Smooth muscle cell (in vitro differentiated cells): ENCODE results near the gene PLPP3. TPM values are rescaled to one million over a fixed set of nuclear protein-coding genes. Genes with fewer than 3 reads are reported as not detected.

Experiments
- DNase-seq: peaks from one replicate; lab custom pipeline; 2025; ENCODE audit not compliant: unreplicated experiment; lab: John Stamatoyannopoulos, UW
- H2AFZ ChIP-seq: fragments of 200-600 bp; sonication (generic); 2 replicates; pipeline ENCODE4 v1.6.0; 2016; ENCODE audit warnings: antibody characterized with exemption, low read depth, mild to moderate bottlenecking
- H3F3A ChIP-seq: fragments of 200-600 bp; sonication (generic); 2 replicates; pipeline ENCODE4 v1.6.0; 2017; ENCODE audit warnings: antibody characterized with exemption, low read depth
- H3K27ac ChIP-seq: fragments of 200-600 bp; sonication (generic); 2 replicates; pipeline ENCODE4 v1.5.1; 2016; ENCODE audit warnings: low read depth, mild to moderate bottlenecking
- H3K27me3 ChIP-seq: fragments of 200-600 bp; sonication (generic); 2 replicates; pipeline ENCODE4 v1.6.1; 2016; ENCODE audit warnings: low read depth, mild to moderate bottlenecking
- H3K36me3 ChIP-seq: fragments of 200-600 bp; sonication (generic); 2 replicates; pipeline ENCODE4 v1.5.1; 2016; ENCODE audit warnings: low read depth
- H3K4me1 ChIP-seq: fragments of 200-600 bp; sonication (generic); 2 replicates; pipeline ENCODE4 v1.5.1; 2016; ENCODE audit warnings: low read depth
- H3K4me2 ChIP-seq: fragments of 200-600 bp; sonication (generic); 2 replicates; pipeline ENCODE4 v1.6.0; 2016; ENCODE audit warnings: mild to moderate bottlenecking
- H3K4me3 ChIP-seq: fragments of 200-600 bp; sonication (generic); 2 replicates; pipeline ENCODE4 v1.5.1; 2016; ENCODE audit warnings: mild to moderate bottlenecking
- H3K79me2 ChIP-seq: fragments of 200-600 bp; sonication (generic); 2 replicates; pipeline ENCODE4 v1.6.0; 2016; ENCODE audit warnings: low read depth, mild to moderate bottlenecking
- H3K9ac ChIP-seq: fragments of 200-600 bp; sonication (generic); 2 replicates; pipeline ENCODE4 v1.6.0; 2016; ENCODE audit warnings: low read depth
- H3K9me3 ChIP-seq: fragments of 200-600 bp; sonication (generic); replicated peaks from 2 replicates; pipeline ENCODE4 v1.5.1; 2016; ENCODE audit warnings: low read depth
- H4K20me1 ChIP-seq: fragments of 200-600 bp; sonication (generic); 2 replicates; pipeline ENCODE4 v1.6.0; 2016; ENCODE audit warnings: low read depth
- WGBS: methylation state at CpG from one replicate; pipeline ENCODE4 v1.1.7; 2016; ENCODE audit warnings: low lambda C conversion rate; 5-methylcytosine and 5-hydroxymethylcytosine counted together
- polyA plus RNA-seq: library from polyadenylated mRNA; unstranded; fragments of >200 nt; fragmentation: Nextera tagmentation; extraction: Ambion mirVana; gene quantifications from 2 replicates; pipeline ENCODE4 v1.2.1, GENCODE V29; 2016
- total RNA-seq: library from RNA; depleted of rRNA; stranded (reverse); fragments of >200 nt; gene quantifications from 2 replicates; pipeline ENCODE4 v1.2.3, GENCODE V29; 2014
- TF ChIP-seq, protein P1 (sequence below): fragments of 200-600 bp; sonication (generic); IDR thresholded peaks from 2 replicates; pipeline ENCODE4 v1.5.1; 2017; ENCODE audit warnings: borderline replicate concordance, mild to moderate bottlenecking, antibody characterized with exemption; ENCODE audit not compliant: insufficient read depth, poor library complexity, severe bottlenecking

Gene PLPP3
- total and polyA plus RNA-seq, 2 experiments from 2014 or later = 56.9 to 81.5 TPM

DNA sequence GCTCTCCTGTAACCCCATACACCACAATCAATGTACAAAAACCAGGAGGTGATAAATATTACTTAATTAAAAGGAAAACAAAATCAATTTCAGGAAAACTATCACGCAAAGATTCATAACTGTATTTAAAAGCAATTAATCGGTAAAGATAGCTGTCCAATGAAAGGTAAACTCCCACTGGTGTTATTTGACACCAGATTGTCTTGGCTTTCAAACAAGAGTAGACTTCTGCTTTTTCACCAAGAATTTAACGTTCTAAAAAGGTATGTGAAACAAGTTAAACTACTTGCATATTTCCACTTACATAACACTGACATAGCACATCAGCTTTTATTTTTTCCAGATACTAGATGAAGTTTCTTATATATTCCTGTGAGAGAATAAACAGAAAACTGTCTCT is 3.5 kb downstream of the PLPP3 start:
- peaks cover 30% of the 10 kb centered on the region for H3K4me1 ChIP-seq
- no peak overlapping the region for H3K27ac ChIP-seq
- no peak for DNase-seq
- peaks cover 75% of the 10 kb centered on the region for H4K20me1 ChIP-seq
- H3K79me2 ChIP-seq = peaks cover 81% of the 10 kb centered on the region
- TF ChIP-seq, protein P1, sequence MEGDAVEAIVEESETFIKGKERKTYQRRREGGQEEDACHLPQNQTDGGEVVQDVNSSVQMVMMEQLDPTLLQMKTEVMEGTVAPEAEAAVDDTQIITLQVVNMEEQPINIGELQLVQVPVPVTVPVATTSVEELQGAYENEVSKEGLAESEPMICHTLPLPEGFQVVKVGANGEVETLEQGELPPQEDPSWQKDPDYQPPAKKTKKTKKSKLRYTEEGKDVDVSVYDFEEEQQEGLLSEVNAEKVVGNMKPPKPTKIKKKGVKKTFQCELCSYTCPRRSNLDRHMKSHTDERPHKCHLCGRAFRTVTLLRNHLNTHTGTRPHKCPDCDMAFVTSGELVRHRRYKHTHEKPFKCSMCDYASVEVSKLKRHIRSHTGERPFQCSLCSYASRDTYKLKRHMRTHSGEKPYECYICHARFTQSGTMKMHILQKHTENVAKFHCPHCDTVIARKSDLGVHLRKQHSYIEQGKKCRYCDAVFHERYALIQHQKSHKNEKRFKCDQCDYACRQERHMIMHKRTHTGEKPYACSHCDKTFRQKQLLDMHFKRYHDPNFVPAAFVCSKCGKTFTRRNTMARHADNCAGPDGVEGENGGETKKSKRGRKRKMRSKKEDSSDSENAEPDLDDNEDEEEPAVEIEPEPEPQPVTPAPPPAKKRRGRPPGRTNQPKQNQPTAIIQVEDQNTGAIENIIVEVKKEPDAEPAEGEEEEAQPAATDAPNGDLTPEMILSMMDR = no peak
- no peak overlapping the region for H2AFZ ChIP-seq
- H3F3A ChIP-seq = peaks cover 6% of the 10 kb centered on the region
- H3K4me3 ChIP-seq = peak overlapping the region; percentile 93
- peak overlapping the region; percentile 89 for H3K4me2 ChIP-seq
- H3K9ac ChIP-seq = no peak overlapping the region
- H3K9me3 ChIP-seq = no peaks in the 10 kb centered on the region
- H3K36me3 ChIP-seq = no peaks in the 10 kb centered on the region
- no peaks in the 10 kb centered on the region for H3K27me3 ChIP-seq
- WGBS = 39% methylated on average over 3 of the region's 3 CpGs

DNA sequence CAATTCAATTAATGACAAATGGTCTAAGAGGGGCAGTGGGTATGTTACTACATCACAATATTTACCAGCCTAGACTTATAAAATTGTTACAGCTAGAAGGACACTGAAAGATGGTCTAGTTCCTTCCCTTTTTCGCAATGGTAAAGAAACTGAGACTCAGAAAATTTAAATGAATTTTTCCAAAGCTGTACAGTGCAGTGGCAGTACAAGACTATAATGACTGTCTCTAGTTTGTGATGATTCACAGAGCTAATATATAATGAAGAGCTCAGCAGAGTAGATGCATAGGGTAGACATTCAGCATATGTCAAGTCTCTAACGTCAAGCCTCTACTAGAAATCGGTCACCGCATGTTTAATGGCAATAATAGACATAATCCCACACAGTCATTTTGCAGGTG is 4.6 kb downstream of the PLPP3 start:
- no peak overlapping the region for H3K27ac ChIP-seq
- no peak overlapping the region for H2AFZ ChIP-seq

GRCh38 chr1:56573311-56573710 is 6.1 kb downstream of the PLPP3 start:
- Histone ChIP-seq H2AFZ (no peak overlapping the region), H4K20me1 (peaks cover 100% of the 10 kb centered on the region), H3K79me2 (peaks cover 100% of the 10 kb centered on the region), H3K4me3 (peak overlapping the region; percentile 6), H3K9ac (no peak overlapping the region), H3K27ac (no peak overlapping the region), H3K4me2 (no peak overlapping the region), H3K4me1 (peaks cover 22% of the 10 kb centered on the region), H3F3A (no peaks in the 10 kb centered on the region), H3K27me3 (no peaks in the 10 kb centered on the region), H3K9me3 (no peaks in the 10 kb centered on the region), H3K36me3 (no peaks in the 10 kb centered on the region)
- TF ChIP-seq, protein P1 = no peak
- DNase-seq = no peak
- 61% methylated on average over 4 of the region's 4 CpGs for WGBS

More for the DNA sequence above, 4.6 kb downstream of the PLPP3 start:
- Histone ChIP-seq H3K79me2 (peaks cover 91% of the 10 kb centered on the region), H3K4me1 (peaks cover 24% of the 10 kb centered on the region), H3K36me3 (no peaks in the 10 kb centered on the region), H3F3A (no peaks in the 10 kb centered on the region), H3K4me3 (peak overlapping the region; percentile 93), H3K27me3 (no peaks in the 10 kb centered on the region), H3K4me2 (peak overlapping the region; percentile 89), H3K9ac (no peak overlapping the region), H4K20me1 (peaks cover 86% of the 10 kb centered on the region), H3K9me3 (no peaks in the 10 kb centered on the region)
- DNase-seq = no peak
- TF ChIP-seq, protein P1 = no peak
- 71% methylated on average over 4 of the region's 4 CpGs for WGBS

- H3K27me3 ChIP-seq = no peaks in the 10 kb centered on the region
- H2AFZ ChIP-seq = no peak overlapping the region
- H3K27ac ChIP-seq = no peak overlapping the region
- no peaks in the 10 kb centered on the region for H3K36me3 ChIP-seq
- H3K9ac ChIP-seq = no peak overlapping the region
- H3F3A ChIP-seq = no peaks in the 10 kb centered on the region
- peaks cover 22% of the 10 kb centered on the region for H3K4me1 ChIP-seq
- whole genome bisulfite sequencing = 75% methylated on average over 4 of the region's 4 CpGs
- H3K9me3 ChIP-seq = no peaks in the 10 kb centered on the region
- H3K4me2 ChIP-seq = no peak overlapping the region
- H3K79me2 ChIP-seq = peaks cover 100% of the 10 kb centered on the region
- TF ChIP-seq, protein P1 = no peak
- H4K20me1 ChIP-seq = peaks cover 100% of the 10 kb centered on the region
- no peak for DNase-seq
- H3K4me3 ChIP-seq = peak overlapping the region; percentile 6
These were observed 6.9 kb downstream of the PLPP3 start for GRCh38 chr1:56572334-56573050.
